GM18873 (cell line): ENCODE data around the gene HDAC4.

Experiments
- ATAC-seq: cut with Tn5 transposase; IDR thresholded peaks from one replicate; pipeline ENCODE4 v1.9.1; 2021; ENCODE audit warnings: mild to moderate bottlenecking, moderate library complexity, moderate number of reproducible peaks; ENCODE audit not compliant: unreplicated experiment, low FRiP score

HDAC4 gene

GRCh38 chr2:239273280-239274234 is 127.3 kb downstream of the HDAC4 start:
- ATAC-seq = no peak

- ATAC-seq = no peak
Measured at GRCh38 chr2:239272626-239273025, 128.2 kb downstream of the HDAC4 start.

- no peak for ATAC-seq
Measured at GRCh38 chr2:239271882-239272281, 128.9 kb downstream of the HDAC4 start.

- ATAC-seq = no peak
Measured at GRCh38 chr2:239271471-239271870, 129.3 kb downstream of the HDAC4 start.

- no peak for ATAC-seq
Measured at GRCh38 chr2:239269916-239270315, 130.9 kb downstream of the HDAC4 start.

GRCh38 chr2:239269173-239269885 is 131.5 kb downstream of the HDAC4 start:
- no peak for ATAC-seq

DNA sequence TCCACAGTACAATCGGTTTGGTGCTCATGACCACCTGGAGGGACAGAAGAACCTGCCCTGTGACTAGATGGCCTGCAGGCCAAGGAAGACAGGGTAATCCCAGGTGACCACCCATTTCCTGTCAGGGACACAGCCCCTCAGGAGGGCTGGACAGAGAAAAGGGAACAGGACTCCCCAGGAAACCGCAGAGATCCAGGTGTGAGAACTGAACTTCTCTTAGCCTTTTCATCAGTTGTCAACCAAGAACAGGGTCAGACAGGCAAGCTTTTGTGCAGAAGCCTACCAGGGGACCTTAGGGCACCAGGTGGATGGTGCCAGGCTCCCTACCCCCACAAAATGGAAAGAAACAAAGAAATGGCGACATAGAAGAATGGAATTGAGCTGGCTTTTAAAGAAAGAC is 132.3 kb downstream of the HDAC4 start:
- no peak for ATAC-seq

- ATAC-seq = no peak
Measured at GRCh38 chr2:239268082-239268481, 132.7 kb downstream of the HDAC4 start.

DNA sequence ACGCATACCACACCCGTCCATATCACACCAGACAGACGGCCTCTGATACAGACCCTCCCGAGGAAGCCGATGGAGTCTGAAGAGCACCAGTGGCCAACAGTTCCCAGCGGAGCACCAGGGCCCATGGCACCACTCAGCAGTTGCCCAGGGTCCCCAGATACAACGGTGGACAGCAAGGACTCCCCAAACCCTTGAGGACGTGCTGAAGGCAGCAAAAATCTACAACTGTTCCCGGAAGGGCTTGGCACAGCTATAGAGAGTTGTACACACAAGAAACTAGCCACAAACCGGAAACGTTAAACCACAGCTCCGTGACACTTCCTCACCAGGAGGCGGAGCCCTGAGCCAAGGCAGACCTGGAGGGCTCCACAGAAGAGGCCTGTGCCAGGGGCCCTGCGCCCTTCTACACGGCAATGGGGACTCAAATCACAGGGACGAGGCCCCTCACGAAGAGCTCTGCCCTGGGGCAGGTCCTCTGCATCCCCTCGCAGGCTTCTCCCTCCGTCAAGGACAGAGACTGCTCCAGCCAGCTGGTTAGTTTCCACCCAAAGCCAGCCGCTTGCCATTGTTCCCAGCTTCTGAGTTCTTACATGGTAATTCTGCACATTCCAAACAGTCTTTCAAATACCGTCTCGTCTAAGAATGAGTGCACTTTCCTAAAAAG is 133.4 kb downstream of the HDAC4 start:
- peak; percentile 88 for ATAC-seq

GRCh38 chr2:239266779-239267287 is 134.0 kb downstream of the HDAC4 start:
- peak; percentile 15 for ATAC-seq

DNA sequence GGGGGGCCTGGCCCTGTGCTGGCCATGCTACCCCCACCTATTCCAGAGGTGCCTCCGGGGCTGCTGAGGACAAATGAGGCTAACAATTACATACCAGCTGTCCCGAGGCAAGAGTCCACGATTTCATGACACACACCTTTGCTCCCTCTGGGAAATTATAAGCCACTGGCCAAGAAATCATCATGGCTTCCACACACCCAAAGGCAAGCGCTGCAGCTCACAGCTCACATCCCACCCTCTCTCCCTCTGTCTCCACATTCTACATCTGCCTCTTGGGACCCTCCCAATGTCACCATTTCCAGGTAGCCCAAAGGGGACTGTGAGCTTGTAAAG is 134.4 kb downstream of the HDAC4 start:
- no peak for ATAC-seq

GRCh38 chr2:239265681-239266433 is 135.0 kb downstream of the HDAC4 start:
- ATAC-seq = no peak

DNA sequence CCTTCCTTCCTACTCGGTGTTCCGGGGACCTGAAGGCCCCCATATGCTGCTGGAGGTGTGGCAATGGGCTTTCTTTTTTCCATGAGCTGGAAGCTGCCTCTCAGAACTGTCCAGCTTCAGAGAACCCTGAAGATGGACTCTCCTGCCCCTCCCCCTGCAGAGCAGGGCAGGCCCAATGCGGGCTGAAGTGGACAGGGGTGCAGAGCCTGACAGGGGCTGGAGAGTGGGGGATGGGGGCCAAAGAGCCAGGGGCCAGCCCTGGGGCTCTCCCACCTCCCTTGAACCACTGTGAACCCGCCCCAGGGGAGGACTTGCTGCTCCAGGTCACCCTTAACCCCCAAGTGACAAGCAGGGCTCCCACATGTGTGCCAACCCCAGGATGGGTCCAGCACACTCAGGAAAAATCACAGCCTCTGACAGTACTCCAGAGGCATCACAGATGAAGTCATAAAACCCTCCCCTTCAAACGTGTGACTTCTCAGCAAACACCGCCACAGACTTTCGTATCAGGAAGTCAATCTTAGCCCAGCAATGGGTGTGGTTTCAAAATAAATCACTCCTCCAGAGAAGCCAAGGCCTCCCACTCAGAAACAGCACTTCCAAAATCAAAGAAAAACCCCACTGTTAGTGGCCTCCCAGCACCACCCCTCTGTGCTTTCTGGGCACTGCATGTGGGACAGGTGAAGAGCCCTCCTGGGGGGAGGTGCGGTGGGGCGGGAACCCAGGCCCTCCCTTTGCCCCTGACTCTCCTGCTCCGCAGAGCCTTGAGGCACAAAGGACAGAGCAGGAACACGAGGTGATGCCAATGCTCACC is 135.8 kb downstream of the HDAC4 start:
- no peak for ATAC-seq

- ATAC-seq = no peak
Measured at GRCh38 chr2:239264492-239264837, 136.4 kb downstream of the HDAC4 start.

DNA sequence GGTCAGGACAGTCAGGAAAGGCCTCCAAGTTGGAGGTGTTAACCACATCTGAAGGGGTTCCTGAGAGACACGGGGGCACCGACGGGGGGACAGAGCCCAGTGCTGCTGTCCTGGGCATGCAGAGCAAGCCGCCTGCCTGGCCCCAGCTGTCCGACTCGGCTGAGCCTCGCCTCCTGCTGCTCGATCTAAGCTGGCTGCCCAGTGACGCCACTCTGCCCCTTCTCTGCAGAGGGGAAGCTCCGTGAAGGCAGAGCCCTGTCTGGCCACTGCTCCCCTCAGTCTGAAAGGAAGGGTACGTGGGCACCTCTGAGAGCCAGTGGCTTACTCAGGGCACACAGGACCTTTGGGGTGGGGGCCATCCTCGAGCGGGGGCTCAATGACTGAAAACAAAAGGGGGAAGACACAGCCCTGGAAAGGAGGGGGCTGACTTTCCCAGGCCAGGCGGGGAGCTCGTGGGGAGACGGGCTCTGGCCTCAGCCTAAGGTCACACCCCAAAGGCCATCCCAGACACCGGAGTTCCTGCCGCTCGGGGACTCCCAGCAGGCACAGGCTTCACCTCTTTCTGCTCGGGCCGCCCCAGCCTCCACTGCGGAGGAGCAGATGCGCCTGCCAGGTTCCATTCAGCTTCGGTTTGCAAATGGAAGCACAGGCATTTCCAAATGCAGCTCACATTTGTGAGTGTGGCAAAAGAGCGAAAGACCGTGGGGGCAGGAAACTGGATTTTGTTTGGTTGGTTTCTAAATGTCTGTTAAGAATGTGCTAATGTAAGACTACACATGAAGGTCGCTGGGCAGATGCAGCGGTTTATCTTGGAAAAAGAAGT is 136.9 kb downstream of the HDAC4 start:
- ATAC-seq = no peak

DNA sequence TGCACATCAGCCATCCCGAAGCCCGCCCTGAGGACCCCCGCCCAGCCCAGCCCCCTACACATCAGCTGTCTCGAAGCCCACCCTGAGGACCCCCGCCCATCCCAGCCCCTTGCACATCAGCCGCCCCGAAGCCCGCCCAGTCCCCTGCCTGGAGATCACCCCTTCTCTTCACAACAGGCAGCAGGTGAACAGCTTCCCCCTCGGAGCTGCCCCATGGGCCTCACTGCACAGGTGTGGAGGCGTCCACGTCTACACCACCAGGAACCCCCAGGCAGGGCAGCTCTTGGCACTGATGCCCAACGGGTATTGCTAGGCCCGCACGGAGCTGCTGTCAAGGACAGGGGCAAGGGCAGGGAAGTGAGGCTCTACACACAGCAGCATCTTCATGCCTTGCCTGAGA is 137.6 kb downstream of the HDAC4 start:
- no peak for ATAC-seq

GRCh38 chr2:239262484-239263230 is 138.2 kb downstream of the HDAC4 start:
- no peak for ATAC-seq
